GM12872 (cell line): ENCODE measurements around the gene ESRRB.

Experiments used
- TF ChIP-seq, protein P1 (sequence below): IDR thresholded peaks from 3 replicates; pipeline ENCODE4 v1.5.1; 2011; ENCODE audit warnings: low read depth, mild to moderate bottlenecking, low read length, moderate library complexity; ENCODE audit not compliant: insufficient read depth

ESRRB gene

DNA sequence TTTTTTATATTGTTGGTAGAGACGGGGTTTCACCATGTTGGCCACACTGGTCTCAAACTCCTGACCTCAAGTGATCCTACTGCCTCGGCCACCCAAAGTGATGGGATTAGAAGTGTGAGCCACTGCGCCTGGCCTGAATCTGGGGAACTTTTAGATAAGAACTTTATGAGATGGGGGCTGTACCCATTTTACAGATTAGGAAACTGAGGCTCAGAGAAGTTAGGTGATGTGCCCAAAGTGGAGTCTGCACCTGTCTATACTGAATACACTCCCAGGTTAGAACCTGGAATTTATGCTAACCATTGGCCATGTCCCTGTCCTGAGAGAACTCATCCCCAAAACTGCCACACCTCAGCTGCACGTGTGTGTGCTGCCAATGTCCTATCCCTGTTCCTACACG, 81.9 kb downstream of the ESRRB start:
- TF ChIP-seq, protein P1, sequence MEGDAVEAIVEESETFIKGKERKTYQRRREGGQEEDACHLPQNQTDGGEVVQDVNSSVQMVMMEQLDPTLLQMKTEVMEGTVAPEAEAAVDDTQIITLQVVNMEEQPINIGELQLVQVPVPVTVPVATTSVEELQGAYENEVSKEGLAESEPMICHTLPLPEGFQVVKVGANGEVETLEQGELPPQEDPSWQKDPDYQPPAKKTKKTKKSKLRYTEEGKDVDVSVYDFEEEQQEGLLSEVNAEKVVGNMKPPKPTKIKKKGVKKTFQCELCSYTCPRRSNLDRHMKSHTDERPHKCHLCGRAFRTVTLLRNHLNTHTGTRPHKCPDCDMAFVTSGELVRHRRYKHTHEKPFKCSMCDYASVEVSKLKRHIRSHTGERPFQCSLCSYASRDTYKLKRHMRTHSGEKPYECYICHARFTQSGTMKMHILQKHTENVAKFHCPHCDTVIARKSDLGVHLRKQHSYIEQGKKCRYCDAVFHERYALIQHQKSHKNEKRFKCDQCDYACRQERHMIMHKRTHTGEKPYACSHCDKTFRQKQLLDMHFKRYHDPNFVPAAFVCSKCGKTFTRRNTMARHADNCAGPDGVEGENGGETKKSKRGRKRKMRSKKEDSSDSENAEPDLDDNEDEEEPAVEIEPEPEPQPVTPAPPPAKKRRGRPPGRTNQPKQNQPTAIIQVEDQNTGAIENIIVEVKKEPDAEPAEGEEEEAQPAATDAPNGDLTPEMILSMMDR: no peak

DNA sequence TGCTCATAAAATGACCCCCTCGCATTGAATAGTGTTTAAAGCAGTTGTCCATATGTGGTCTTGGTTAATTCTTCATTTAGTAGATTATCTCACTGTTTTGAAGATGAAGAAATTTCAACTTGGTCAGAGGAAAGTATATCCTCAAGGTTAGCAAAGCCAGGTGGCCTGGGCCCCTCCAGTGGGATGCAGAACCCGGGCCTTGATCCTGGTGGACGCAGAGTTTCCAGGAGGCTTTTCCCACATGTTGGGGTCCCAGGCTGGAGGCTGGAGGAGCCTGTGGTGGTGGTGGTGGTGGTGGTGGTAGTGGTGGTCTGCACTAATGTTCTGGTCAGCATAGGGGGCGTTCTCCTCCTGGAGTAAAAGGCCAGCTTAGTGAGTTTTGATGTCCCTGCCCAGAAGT, 85.9 kb downstream of the ESRRB start:
- TF ChIP-seq, protein P1: no peak

DNA sequence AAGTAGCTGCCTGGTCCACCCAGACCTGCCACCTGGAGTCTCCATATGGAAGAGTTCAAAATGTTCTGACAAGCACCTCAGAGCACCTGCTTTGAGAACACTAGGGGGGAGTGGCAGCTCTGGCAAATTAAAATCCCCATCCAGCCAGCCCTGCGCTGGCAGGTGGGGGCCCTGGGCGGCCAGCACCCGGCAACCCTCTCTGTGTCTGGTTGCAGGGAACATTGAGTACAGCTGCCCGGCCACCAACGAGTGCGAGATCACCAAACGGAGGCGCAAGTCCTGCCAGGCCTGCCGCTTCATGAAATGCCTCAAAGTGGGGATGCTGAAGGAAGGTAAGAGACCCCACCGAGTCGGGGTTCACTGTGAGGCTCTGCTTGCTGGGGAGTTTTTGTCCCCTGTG, 86.4 kb downstream of the ESRRB start:
- TF ChIP-seq, protein P1: no peak

DNA sequence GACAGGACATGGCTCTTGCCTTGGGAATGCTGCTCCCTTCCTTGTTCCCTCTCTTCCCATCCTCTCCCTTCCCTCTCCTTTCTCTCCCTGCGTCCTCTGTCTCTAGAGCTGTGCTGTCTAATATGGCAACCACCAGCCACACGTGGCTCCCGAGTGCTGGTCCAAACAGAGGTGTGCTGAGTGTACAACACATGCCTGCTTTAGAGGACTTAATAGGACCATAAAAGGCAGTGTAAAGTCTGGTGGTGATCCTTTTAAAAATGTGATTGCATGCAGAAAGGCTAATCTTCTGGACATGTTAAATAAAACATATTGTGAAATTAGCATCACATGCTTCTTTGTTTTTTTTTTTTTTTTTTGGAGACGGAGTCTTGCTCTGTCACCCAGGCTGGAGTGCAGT, 87.2 kb downstream of the ESRRB start:
- TF ChIP-seq, protein P1: no peak

DNA sequence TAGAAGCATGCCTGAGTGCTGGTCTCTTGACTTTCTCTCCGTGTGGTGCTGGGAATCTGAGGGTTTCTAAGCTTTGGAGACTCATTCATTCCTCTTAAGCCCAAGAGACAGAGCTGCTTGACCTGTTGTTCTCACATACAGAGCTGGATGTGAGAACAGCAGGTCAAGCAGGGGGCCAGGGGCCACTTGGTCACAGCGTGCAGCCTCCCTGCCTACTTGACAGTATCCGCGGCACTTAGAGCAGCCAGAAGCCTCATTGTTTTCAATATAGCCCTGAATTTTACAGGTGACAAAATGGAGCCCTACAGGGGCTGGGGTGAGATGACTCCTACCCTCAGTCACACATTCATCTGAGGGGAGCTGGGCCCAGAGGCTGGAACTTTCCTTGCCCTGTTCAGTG, 88.9 kb downstream of the ESRRB start:
- TF ChIP-seq, protein P1: no peak

DNA sequence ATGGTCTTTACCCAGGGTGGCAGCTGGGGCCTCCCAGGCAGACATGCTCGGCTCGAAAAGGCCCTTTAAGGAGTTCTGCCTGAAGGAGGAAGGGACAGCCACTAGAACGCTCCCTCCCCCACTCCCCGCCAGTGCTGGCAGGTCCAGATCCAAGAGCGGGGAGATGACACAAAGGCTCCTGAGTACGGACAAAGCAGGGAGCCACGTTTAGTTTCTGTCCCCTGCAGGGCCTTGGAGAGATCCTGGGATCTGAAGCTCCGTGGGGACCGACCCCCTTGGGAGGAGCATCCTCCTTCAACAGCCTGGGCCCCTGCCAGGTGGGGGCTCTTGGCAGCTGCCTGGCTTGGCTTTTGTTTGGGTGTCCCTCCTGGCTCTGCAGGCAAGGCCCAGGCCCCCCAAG, 89.7 kb downstream of the ESRRB start:
- TF ChIP-seq, protein P1: no peak

DNA sequence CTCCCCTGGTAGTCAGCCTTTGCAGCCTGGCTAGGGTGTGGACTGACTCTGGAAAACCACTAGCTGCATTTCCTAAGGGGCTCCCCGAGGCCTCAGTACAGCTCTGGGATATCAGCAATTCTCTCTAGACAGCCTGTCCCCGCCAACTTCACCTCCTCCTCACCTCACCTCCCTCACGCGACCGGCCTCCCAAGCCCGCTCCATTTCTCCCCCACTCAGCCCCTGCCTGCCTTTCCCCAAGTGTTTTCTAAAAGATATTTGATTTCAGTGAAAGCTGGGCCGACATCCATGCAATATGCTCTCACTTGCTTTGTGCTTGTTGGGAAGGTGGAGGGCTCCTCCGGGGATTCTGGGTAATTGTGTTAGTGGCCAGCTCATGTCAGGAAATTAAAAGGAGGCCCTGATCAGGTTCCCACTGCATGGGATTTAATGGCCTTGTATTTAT, 91.8 kb downstream of the ESRRB start:
- TF ChIP-seq, protein P1: no peak

DNA sequence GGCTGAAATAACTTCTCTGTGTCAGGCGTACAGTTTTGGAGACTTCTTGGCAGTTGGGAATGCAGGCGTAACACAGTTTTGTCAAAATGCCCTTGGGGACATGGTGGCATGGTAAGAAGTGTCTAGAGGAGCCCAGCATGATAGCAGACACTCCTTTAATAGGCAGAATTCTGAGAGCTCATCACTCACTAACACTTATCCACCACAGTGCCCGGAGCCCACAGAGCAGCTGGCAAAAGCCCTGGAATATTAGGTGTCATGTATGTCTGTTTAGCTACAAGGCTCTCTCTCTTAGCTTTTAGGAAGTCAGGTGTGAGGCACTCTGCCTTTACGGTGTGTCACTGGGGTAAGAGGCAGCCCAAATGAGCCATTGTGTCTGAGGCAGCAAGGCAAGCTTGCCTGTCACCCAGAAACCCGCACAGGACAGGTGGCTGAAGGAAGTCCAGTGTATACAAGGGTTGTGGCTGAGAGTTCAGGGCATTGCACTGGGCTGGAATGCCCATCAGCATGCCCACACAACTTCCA, 96.3 kb downstream of the ESRRB start:
- TF ChIP-seq, protein P1: no peak
